ENCODE measurements around the gene KCTD20. TPM values are rescaled to one million over a fixed set of nuclear protein-coding genes. Genes with fewer than 3 reads are reported as not detected.

KCTD20 gene
- total and polyA plus RNA-seq, 2 of the 13 experiments (the other 11 are each of a cell fraction or from before 2014, with no cell fraction given) = 52.7 to 67.1 TPM

- TF ChIP-seq ZNF281 (CRISPR knock-in tag; IDR thresholded peaks at IDR 0.05; ENCODE audit: borderline replicate concordance) (peak; percentile 38; the same call in 1 of the 2 replicates), GPBP1L1 (CRISPR knock-in tag; IDR thresholded peaks at IDR 0.05) (no peak), FOXJ3 (CRISPR knock-in tag; IDR thresholded peaks at IDR 0.05; ENCODE audit: borderline replicate concordance) (no peak), CC2D1A (CRISPR knock-in tag; IDR thresholded peaks at IDR 0.05) (no peak), ZNF451 (CRISPR knock-in tag; IDR thresholded peaks at IDR 0.05) (peak; percentile 52; the same call in 1 of the 2 replicates), DPF2 (CRISPR knock-in tag; IDR thresholded peaks at IDR 0.05; ENCODE audit: borderline replicate concordance, low read depth) (no peak), MIER2 (CRISPR knock-in tag; IDR thresholded peaks at IDR 0.05) (peak; percentile 75), MEIS2 (CRISPR knock-in tag; IDR thresholded peaks at IDR 0.05) (0 out of 2 replicates have a peak, but pooled peaks have one; percentile 53), ZNF792 (CRISPR knock-in tag; IDR thresholded peaks at IDR 0.05) (peak; percentile 90), ZNF12 (CRISPR knock-in tag; IDR thresholded peaks at IDR 0.05) (peak; percentile 29; the same call in 1 of the 2 replicates), PAXIP1 (CRISPR knock-in tag; conservative IDR thresholded peaks at IDR 0.05) (peak; percentile 32; the same call in 1 of the 2 replicates), FOXA3 (CRISPR knock-in tag; IDR thresholded peaks at IDR 0.05) (peak; percentile 70), TCF7 (IDR thresholded peaks at IDR 0.05; ENCODE audit: low read depth) (no peak), ZNF564 (CRISPR knock-in tag; IDR thresholded peaks at IDR 0.05) (peak; percentile 91), CERS6 (CRISPR knock-in tag; IDR thresholded peaks at IDR 0.05) (no peak), SYNCRIP (IDR thresholded peaks at IDR 0.05; ENCODE audit: insufficient read depth, low read depth, low read length) (no peak), ZNF251 (CRISPR knock-in tag; IDR thresholded peaks at IDR 0.05) (no peak), MXI1 (IDR thresholded peaks at IDR 0.05; ENCODE audit: borderline replicate concordance, low read depth, low read length) (peak; percentile 90; the same call in 1 of the 3 replicates), TFAP4 (IDR thresholded peaks at IDR 0.05; ENCODE audit: borderline replicate concordance, low read depth) (peak; percentile 6; the same call in 1 of the 2 replicates), ZNF850 (CRISPR knock-in tag; conservative IDR thresholded peaks at IDR 0.05) (peak; percentile 68)
Measured at GRCh38 chr6:36442671-36443470, at the start of gene KCTD20, which contains the start of gene PXT1 (continued).

All from HepG2 (cell line).